OCI-M1 (cell line): ENCODE data around the gene IQCE.

ENCODE experiments used
- DNase-seq: peaks from one replicate; lab custom pipeline; 2025; lab: John Stamatoyannopoulos, UW

Gene IQCE

GRCh38 chr7:2558629-2559282 is at the start of gene IQCE:
IQCE (plus strand) TSS chr7:2558979; CDS start chr7:2559182, 203 bp downstream.
- peak; percentile 88 for DNase-seq

GRCh38 chr7:2509298-2509906 is 49.4 kb upstream of the IQCE start:
- no peak for DNase-seq

GRCh38 chr7:2510130-2510776 is 48.5 kb upstream of the IQCE start:
- no peak for DNase-seq

- peak; percentile 13 for DNase-seq
These were observed 47.6 kb upstream of the IQCE start for GRCh38 chr7:2510909-2511768.

GRCh38 chr7:2511769-2512168 is 47.0 kb upstream of the IQCE start:
- DNase-seq = no peak

GRCh38 chr7:2512179-2512661 is 46.6 kb upstream of the IQCE start:
- no peak for DNase-seq

GRCh38 chr7:2512713-2513112 is 46.1 kb upstream of the IQCE start:
- DNase-seq = no peak

- DNase-seq = no peak
These were observed 45.1 kb upstream of the IQCE start for GRCh38 chr7:2513702-2514101.

- DNase-seq = no peak
These were observed 44.0 kb upstream of the IQCE start for GRCh38 chr7:2514473-2515423.

- DNase-seq = no peak
These were observed 43.2 kb upstream of the IQCE start for GRCh38 chr7:2515424-2516193.

GRCh38 chr7:2516194-2516555 is 42.6 kb upstream of the IQCE start:
- DNase-seq = no peak

GRCh38 chr7:2517026-2517425 is 41.8 kb upstream of the IQCE start:
- no peak for DNase-seq

- no peak for DNase-seq
These were observed 40.9 kb upstream of the IQCE start for GRCh38 chr7:2517678-2518507.

GRCh38 chr7:2518737-2519118 is 40.1 kb upstream of the IQCE start:
- no peak for DNase-seq

GRCh38 chr7:2519119-2519930 is 39.5 kb upstream of the IQCE start, which contains the start of gene LFNG:
LFNG (plus strand) TSS chr7:2519774; CDS start chr7:2519862, 88 bp downstream.
- peak; percentile 85 for DNase-seq

- DNase-seq = peak; percentile 1
These were observed 38.5 kb upstream of the IQCE start for GRCh38 chr7:2520131-2520760.

- no peak for DNase-seq
These were observed 38.0 kb upstream of the IQCE start for GRCh38 chr7:2520761-2521290.

- no peak for DNase-seq
These were observed 37.4 kb upstream of the IQCE start for GRCh38 chr7:2521341-2521745.
